IPS DF 6.9 (cell line): ENCODE results near the gene BOLA1.

Source experiments
- DNase-seq: peaks from one replicate; pipeline ENCODE4 v3.0.0-alpha.2; 2013; ENCODE audit warnings: low read depth, low spot score
- H3K27ac ChIP-seq: one replicate; pipeline ENCODE4 v1.5.1; 2013; ENCODE audit warnings: low read length, control low read depth
- H3K27me3 ChIP-seq: 2 replicates; pipeline ENCODE4 v1.6.1; 2013; ENCODE audit warnings: mild to moderate bottlenecking, low read length; ENCODE audit not compliant: control insufficient read depth, insufficient read depth
- H3K36me3 ChIP-seq: 2 replicates; pipeline ENCODE4 v1.6.1; 2013; ENCODE audit warnings: low read length; ENCODE audit not compliant: control insufficient read depth, insufficient read depth
- H3K4me1 ChIP-seq: 2 replicates; pipeline ENCODE4 v1.6.1; 2013; ENCODE audit warnings: low read length; ENCODE audit not compliant: control insufficient read depth, insufficient read depth
- H3K4me3 ChIP-seq: 2 replicates; pipeline ENCODE4 v1.5.1; 2013; ENCODE audit warnings: mild to moderate bottlenecking, low read length
- H3K9me3 ChIP-seq: 2 replicates; pipeline ENCODE4 v1.6.1; 2013; ENCODE audit warnings: low read length, inconsistent platforms; ENCODE audit not compliant: control insufficient read depth, insufficient read depth
- WGBS: extraction: QIAGEN DNeasy Blood & Tissue Kit; methylation state at CpG from one replicate; pipeline ENCODE4 v1.1.7; 2013; ENCODE audit warnings: mixed read lengths, missing lambda C conversion rate; ENCODE audit not compliant: insufficient read length, insufficient coverage; 5-methylcytosine and 5-hydroxymethylcytosine counted together

The BOLA1 gene

DNA sequence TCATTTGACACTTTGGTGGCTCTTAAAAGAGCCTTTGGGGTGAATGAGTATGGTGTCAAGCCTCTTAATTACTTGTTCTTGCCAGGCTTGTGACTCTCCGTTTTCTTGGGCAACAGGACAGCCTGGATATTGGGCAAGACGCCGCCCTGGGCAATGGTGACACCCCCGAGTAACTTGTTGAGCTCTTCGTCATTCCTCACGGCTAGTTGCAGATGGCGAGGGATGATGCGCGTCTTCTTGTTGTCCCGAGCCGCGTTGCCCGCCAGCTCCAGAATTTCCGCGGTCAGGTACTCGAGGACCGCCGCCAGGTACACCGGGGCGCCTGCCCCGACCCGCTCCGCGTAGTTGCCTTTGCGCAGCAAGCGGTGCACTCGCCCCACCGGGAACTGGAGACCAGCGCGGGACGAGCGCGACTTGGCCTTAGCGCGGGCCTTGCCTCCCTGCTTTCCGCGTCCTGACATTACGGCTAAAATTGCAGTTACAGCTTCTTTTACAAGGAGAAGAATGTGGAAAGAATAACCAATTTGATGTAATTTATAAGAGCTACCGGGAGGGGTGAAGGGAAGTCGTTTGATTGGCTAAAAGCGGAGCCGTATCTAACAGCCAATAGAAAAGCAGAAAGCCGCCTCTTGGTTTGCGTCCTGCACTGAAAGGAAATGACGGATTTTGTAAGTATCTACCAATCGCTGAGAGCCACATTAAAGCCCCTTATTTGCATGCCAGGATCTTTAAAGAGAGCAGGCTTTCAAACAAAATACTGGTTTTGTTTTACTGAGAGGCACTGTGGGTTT is 11.7 kb upstream of the BOLA1 start:
- Histone ChIP-seq H3K9me3 (no peaks in the 10 kb centered on the region), H3K27ac (peak overlapping the region; percentile 51), H3K4me1 (no peaks in the 10 kb centered on the region), H3K27me3 (no peaks in the 10 kb centered on the region), H3K36me3 (no peaks in the 10 kb centered on the region), H3K4me3 (peak overlapping the region; percentile 61)
- no CpG with 5 or more reads among the region's 46 CpGs for WGBS
- no peak for DNase-seq

DNA sequence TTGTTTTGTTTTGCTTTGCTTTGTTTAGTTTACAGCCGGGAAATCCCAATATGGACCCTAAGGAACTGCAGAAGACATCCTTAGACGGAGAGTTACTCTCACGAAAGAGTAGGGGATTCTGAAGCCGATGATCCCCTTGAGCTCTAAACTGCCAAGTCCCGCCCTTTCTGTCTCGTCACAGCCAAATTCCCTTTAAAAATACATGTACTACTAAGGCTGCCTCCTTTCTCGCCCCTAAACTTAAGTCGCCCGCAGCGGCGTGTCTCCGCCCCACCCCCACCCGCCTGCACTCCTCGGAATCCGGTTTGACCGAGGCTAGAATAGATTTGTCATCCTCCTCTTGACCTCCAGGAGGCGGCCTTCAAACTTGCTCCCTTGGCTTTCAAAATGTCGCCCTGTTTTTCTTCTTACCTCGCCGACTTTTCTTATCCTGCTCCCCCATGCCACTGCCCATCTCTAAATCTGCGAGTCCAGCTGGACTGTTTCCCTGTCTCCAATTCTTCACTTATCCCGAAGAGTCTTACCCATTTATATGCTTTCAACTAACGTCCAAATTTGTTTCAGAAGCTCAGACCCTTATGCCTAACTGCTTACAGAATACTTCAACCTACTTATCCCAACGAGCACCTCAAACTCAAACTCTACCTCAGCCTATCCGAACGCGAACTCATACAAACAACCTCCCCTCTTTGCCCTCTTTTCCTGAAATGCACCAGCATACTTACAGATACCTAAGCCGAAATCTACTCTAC is 10.9 kb upstream of the BOLA1 start:
- Histone ChIP-seq H3K9me3 (no peaks in the 10 kb centered on the region), H3K4me3 (peak overlapping the region; percentile 22; the same call in 1 of the 2 replicates), H3K36me3 (no peaks in the 10 kb centered on the region), H3K4me1 (no peaks in the 10 kb centered on the region), H3K27me3 (no peaks in the 10 kb centered on the region), H3K27ac (peak overlapping the region; percentile 51)
- no peak for DNase-seq
- no CpG with 5 or more reads among the region's 28 CpGs for WGBS

DNA sequence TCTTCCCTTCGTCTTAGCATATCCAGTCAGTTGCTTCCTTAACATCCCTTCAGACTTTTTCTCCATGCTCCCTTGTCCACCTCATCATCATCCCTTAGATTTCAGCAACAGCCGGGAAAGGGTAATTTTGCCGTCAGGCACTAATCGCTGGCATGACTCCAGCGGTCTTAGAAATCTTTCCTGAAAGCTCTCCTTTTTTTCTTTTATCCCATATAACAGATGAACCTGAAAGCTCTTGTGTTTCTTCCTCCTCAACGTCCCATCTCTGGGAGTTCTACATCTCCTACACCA is 10.4 kb upstream of the BOLA1 start:
- no peak for DNase-seq
- H3K27me3 ChIP-seq = no peaks in the 10 kb centered on the region
- WGBS = no CpG with 5 or more reads among the region's 6 CpGs
- H3K9me3 ChIP-seq = no peaks in the 10 kb centered on the region
- no peak overlapping the region for H3K27ac ChIP-seq
- H3K4me3 ChIP-seq = no peak overlapping the region; the same call in 1 of the 2 replicates
- no peaks in the 10 kb centered on the region for H3K36me3 ChIP-seq
- H3K4me1 ChIP-seq = no peaks in the 10 kb centered on the region

DNA sequence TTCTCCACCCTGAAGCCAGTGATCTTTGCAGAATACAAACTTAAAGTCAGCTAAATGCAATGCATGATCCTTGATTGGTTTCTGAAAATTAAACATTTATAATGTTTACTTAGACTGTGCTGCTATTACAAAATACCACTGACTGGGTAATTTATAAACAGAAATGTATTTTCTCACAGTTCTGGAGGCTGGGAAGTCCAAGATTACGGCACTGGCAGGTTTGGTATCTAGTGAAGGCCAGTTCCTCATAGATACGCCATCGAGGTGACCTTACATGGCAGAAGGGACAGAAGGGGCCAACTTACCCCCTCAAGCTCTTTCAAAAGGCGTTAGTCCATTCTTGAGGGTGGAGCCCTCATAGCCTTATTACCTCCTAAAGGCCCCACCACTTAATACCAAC is 2.8 kb upstream of the BOLA1 start:
- Histone ChIP-seq H3K36me3 (no peaks in the 10 kb centered on the region), H3K27me3 (no peaks in the 10 kb centered on the region), H3K27ac (no peak overlapping the region), H3K4me1 (no peaks in the 10 kb centered on the region; the same call in 1 of the 2 replicates), H3K4me3 (no peak overlapping the region), H3K9me3 (no peaks in the 10 kb centered on the region)
- no CpG with 5 or more reads among the region's 4 CpGs for WGBS
- DNase-seq = no peak

DNA sequence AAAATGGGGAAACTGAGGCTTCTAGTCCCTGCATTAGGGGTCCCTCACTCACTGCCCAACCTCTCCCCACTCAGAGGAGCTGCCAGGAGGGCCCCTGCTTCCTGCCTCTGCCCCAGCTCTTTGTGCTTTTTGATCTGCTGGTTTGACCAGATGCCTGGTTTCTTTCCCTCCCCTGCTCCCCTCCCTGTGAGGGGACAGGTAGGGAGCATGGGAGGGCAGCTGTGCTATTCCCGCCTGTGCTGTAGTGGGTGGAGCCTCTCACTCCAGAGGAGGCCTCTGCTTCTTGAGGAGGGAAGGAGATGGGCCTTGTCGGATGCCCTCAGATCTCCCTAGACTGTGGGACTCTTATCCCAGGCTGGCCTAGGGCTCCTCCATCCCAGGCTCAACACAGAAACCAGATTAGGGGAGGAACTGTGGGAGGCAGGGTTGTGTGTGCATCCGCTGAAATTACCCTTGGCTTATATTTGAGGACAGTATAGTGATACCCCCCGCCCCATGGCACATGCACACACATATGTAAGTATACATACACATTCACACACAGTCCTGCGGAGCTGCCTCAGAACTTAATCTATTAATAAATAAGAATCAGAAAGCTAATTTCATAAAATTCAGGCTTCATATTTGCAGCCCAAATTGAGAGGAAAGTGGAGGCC is 4.6 kb downstream of the BOLA1 start:
- H3K27ac ChIP-seq = no peak overlapping the region
- WGBS = no CpG with 5 or more reads among the region's 5 CpGs

DNA sequence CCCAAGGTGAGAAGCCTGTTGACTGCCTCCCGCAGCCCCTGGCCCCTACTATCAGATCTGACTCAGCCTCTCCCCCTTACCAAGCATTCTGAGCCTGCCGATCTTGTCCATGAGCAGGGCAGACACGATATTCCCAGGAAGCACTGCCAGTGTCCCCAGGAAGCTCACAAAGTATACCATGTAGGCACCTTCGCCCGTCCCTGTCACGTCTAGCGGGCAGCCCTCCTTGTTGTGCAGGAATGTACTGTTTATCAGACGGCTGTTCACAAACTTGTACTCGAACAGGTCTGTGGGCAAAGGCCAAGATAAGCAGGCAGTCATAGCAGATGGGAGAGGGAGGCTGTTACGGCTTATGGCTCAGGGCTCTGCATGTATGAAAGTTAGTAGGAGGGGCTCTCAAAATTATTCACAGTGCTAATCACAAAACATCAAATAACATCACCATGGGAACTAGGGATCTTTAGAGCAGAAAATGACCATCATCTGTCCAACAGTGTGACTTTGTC is 7.3 kb downstream of the BOLA1 start:
- no peak overlapping the region for H3K4me3 ChIP-seq
- H3K27ac ChIP-seq = no peak overlapping the region
- no peaks in the 10 kb centered on the region for H3K4me1 ChIP-seq
- peaks cover 20% of the 10 kb centered on the region for H3K36me3 ChIP-seq
- no CpG with 5 or more reads among the region's 10 CpGs for WGBS
- DNase-seq = no peak
- no peaks in the 10 kb centered on the region for H3K9me3 ChIP-seq
- no peaks in the 10 kb centered on the region for H3K27me3 ChIP-seq

More for the DNA sequence above, 4.6 kb downstream of the BOLA1 start:
- peaks cover 11% of the 10 kb centered on the region; the same call in 1 of the 2 replicates for H3K36me3 ChIP-seq
- no peaks in the 10 kb centered on the region; the same call in 1 of the 2 replicates for H3K4me1 ChIP-seq
- no peaks in the 10 kb centered on the region for H3K27me3 ChIP-seq
- no peak overlapping the region for H3K4me3 ChIP-seq
- H3K9me3 ChIP-seq = no peaks in the 10 kb centered on the region
- DNase-seq = no peak

DNA sequence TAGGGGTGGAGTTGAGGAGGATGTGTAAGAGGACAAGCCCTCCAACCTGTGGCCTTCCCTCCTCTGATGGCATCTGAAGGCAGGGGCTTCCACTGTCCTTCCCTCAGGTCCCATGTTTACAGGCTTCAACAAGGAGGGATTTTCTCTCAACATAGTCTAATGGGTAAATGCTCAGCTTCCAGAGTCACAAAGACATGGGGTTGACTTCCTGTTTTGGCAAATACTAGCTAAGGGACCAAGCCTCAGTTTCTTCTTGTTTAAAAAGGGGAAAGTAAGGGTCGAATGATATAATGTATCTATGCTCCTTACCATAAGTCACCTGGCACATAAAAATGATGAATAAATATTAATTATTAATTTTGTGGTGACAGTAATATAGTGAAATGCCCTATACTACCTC is 15.2 kb downstream of the BOLA1 start:
- no peaks in the 10 kb centered on the region for H3K27me3 ChIP-seq
- peaks cover 13% of the 10 kb centered on the region for H3K36me3 ChIP-seq
- WGBS = no CpG with 5 or more reads among the region's 1 CpG
- no peak overlapping the region for H3K4me3 ChIP-seq
- H3K4me1 ChIP-seq = peaks cover 3% of the 10 kb centered on the region; the same call in 1 of the 2 replicates
- no peaks in the 10 kb centered on the region for H3K9me3 ChIP-seq
- no peak overlapping the region for H3K27ac ChIP-seq
- no peak for DNase-seq

DNA sequence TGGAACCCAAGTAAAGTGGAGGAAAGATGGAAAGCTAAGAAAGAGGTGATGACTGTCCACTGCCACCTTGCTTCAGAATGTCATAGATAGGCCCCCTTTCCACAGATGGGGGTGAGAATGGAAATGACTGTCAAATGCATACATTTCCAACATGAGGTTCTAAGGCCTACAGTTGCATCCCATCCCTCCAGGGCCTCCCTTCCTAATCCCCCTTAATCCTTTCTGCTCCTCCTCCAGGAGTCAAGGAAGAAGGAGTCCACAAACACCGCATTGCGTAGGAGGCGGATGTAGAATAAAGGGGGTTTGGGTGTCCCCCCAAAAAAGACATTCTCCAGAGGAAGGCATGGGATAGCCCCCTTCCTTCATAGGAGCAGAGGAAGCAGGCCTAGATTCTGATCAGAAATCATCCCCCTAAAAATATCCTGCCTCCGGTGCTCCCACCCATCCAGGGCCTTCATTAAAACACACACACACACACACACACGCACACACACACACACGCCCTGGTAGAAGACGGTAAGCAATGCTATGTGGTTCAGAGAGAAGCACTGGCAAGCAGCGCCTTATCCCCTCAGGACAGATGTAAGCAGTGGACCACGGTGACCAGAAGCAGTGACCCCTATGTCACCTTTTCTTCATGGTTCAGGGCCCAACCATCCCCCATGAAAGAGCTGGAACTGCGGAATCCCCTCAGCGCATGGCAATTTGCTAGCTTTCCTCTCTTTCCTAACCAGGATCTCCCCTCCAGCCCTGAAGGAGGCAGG is 16.2 kb downstream of the BOLA1 start:
- no CpG with 5 or more reads among the region's 11 CpGs for WGBS
- Histone ChIP-seq H3K36me3 (peaks cover 11% of the 10 kb centered on the region; the same call in 1 of the 2 replicates), H3K4me3 (no peak overlapping the region), H3K4me1 (peaks cover 3% of the 10 kb centered on the region; the same call in 1 of the 2 replicates), H3K9me3 (no peaks in the 10 kb centered on the region), H3K27me3 (no peaks in the 10 kb centered on the region), H3K27ac (no peak overlapping the region)
- DNase-seq = no peak

DNA sequence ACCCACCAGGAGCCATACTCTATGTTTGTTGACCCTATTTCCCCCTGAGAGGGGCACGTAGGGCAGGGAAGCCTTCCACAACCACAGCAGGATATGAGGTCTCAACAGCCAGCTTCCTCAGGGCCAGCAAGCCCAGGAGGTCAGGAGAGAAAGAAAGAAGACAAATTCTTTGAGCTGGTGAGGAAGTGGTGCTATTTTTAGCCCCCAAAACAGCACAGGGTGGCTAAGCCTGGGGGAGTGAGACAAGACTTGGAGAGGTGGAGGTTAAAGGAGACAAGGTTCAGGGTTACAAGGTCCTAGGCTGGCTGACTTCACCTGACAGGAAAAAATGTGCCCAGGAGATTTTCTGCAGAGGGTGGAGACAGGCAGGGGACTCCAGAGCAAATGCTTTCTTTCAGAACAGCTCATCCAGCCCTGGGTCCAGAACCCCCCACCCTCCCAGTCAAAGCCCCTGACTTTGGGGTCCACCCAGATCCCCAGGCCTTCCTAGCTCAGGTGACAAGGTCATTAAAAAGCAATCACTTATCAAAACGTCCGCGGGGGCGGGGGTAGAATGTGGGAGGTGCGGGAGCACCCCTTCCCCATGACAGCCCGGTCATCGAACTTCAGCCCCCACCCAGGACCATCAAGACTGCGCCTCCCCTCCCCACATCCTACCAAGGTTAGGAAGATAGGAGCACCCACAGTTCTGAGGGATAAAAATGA is 17.0 kb downstream of the BOLA1 start:
- peak overlapping the region; percentile 45 for H3K4me3 ChIP-seq
- WGBS = no CpG with 5 or more reads among the region's 9 CpGs
- no peaks in the 10 kb centered on the region for H3K27me3 ChIP-seq
- H3K36me3 ChIP-seq = peaks cover 11% of the 10 kb centered on the region; the same call in 1 of the 2 replicates
- H3K9me3 ChIP-seq = no peaks in the 10 kb centered on the region
- no peak overlapping the region for H3K27ac ChIP-seq
- peaks cover 3% of the 10 kb centered on the region; the same call in 1 of the 2 replicates for H3K4me1 ChIP-seq
- DNase-seq = no peak
